Effector memory CD8-positive, alpha-beta T cell (primary cell): Measurements from ENCODE around the gene SLC22A31.

Experiments
- ATAC-seq: fragments of 150-1000 bp; cut with Tn5 transposase; replicated peaks from 2 replicates; pipeline ENCODE4 v1.10.0; 2021; ENCODE audit warnings: mild to moderate bottlenecking, moderate library complexity
- DNase-seq, 3 experiments: peaks; one replicate each; pipeline ENCODE4 v3.0.0; 2021
- H3K27ac Mint-ChIP-seq, 2 donors: one replicate each; pipeline ENCODE4 v1.8.0; 2022; ENCODE audit warnings: mild to moderate bottlenecking in 2 of 2, mixed read lengths in 2 of 2, moderate library complexity in 2 of 2
- H3K27me3 Mint-ChIP-seq, 2 donors: one replicate each; pipeline ENCODE4 v1.8.0; 2022; ENCODE audit warnings: mixed read lengths in 2 of 2
- H3K36me3 Mint-ChIP-seq: one replicate; pipeline ENCODE4 v1.8.0; 2022; ENCODE audit warnings: mild to moderate bottlenecking, moderate library complexity, mixed read lengths; ENCODE audit not compliant: insufficient read depth
- H3K4me1 Mint-ChIP-seq, 2 donors: one replicate each; pipeline ENCODE4 v1.8.0; 2022; ENCODE audit warnings: low read depth in 2 of 2, mixed read lengths in 2 of 2
- H3K4me3 Mint-ChIP-seq, 2 donors: one replicate each; pipeline ENCODE4 v1.8.0; 2022; ENCODE audit warnings: mild to moderate bottlenecking in 2 of 2, mixed read lengths in 2 of 2, moderate library complexity in 2 of 2
- H3K9me3 Mint-ChIP-seq, 2 donors: one replicate each; pipeline ENCODE4 v1.8.0; 2022; ENCODE audit warnings: mixed read lengths in 2 of 2

The SLC22A31 gene

GRCh38 chr16:89232107-89232506 lies 31.8 kb upstream of the SLC22A31 start:
- no peak for ATAC-seq
- Mint-ChIP-seq H3K4me1 (no peaks in the 10 kb centered on the region), H3K4me3 (no peak overlapping the region), H3K27ac (no peak overlapping the region), H3K27me3 (no peaks in the 10 kb centered on the region), H3K9me3 (peaks cover 0 to 7% of the 10 kb centered on the region in 2 donors), H3K36me3 (peaks cover 7% of the 10 kb centered on the region)
- DNase-seq, result no peak

- Mint-ChIP-seq H3K27ac (no peak overlapping the region), H3K4me3 (no peak overlapping the region), H3K4me1 (no peaks in the 10 kb centered on the region), H3K9me3 (peaks cover 4 to 7% of the 10 kb centered on the region in 2 donors), H3K27me3 (no peaks in the 10 kb centered on the region), H3K36me3 (peaks cover 25% of the 10 kb centered on the region)
- no peak for DNase-seq
- no peak for ATAC-seq
Measured at GRCh38 chr16:89230255-89230654, 29.9 kb upstream of the SLC22A31 start.

- peaks cover 4 to 7% of the 10 kb centered on the region in 2 donors for H3K4me1 Mint-ChIP-seq
- no peaks in the 10 kb centered on the region for H3K27me3 Mint-ChIP-seq
- no peak overlapping the region for H3K4me3 Mint-ChIP-seq
- ATAC-seq, result no peak
- no peak overlapping the region for H3K27ac Mint-ChIP-seq
- DNase-seq, result no peak
- peaks cover 49% of the 10 kb centered on the region for H3K36me3 Mint-ChIP-seq
- H3K9me3 Mint-ChIP-seq, result peaks cover 0 to 4% of the 10 kb centered on the region in 2 donors
Measured at GRCh38 chr16:89224665-89225064, 24.3 kb upstream of the SLC22A31 start.

- H3K27ac Mint-ChIP-seq, result no peak overlapping the region
- H3K4me1 Mint-ChIP-seq, result peaks cover 7 to 13% of the 10 kb centered on the region in 2 donors
- H3K27me3 Mint-ChIP-seq, result no peaks in the 10 kb centered on the region
- DNase-seq (no peak), ATAC-seq (no peak)
- peaks cover 50% of the 10 kb centered on the region for H3K36me3 Mint-ChIP-seq
- H3K9me3 Mint-ChIP-seq, result peaks cover 0 to 4% of the 10 kb centered on the region in 2 donors
- no peak overlapping the region for H3K4me3 Mint-ChIP-seq
Measured at GRCh38 chr16:89222931-89223330, 22.6 kb upstream of the SLC22A31 start.

GRCh38 chr16:89221604-89222003 lies 21.3 kb upstream of the SLC22A31 start:
- Mint-ChIP-seq H3K4me1 (peaks cover 13 to 21% of the 10 kb centered on the region in 2 donors), H3K27ac (no peak overlapping the region), H3K36me3 (peaks cover 57% of the 10 kb centered on the region), H3K9me3 (no peaks in the 10 kb centered on the region), H3K27me3 (no peaks in the 10 kb centered on the region), H3K4me3 (no peak overlapping the region)
- ATAC-seq, result no peak
- no peak for DNase-seq

- H3K36me3 Mint-ChIP-seq, result peaks cover 40% of the 10 kb centered on the region
- H3K4me1 Mint-ChIP-seq, result peaks cover 17 to 25% of the 10 kb centered on the region in 2 donors
- H3K9me3 Mint-ChIP-seq, result no peaks in the 10 kb centered on the region
- DNase-seq (no peak), ATAC-seq (no peak)
- H3K27me3 Mint-ChIP-seq, result no peaks in the 10 kb centered on the region
- peak overlapping the region; percentile 25 to 49 for H3K4me3 Mint-ChIP-seq
- H3K27ac Mint-ChIP-seq, result peak overlapping the region in 1 of 2 donors; percentile 44
Measured at GRCh38 chr16:89219365-89219764, 19.0 kb upstream of the SLC22A31 start.

GRCh38 chr16:89217388-89218191 lies 17.3 kb upstream of the SLC22A31 start, which contains the start of gene ZNF778:
TSS of gene ZNF778 (plus strand) at chr16:89217703. CDS start at chr16:89221128, 3,425 bp downstream.
- ATAC-seq (peak; percentile 82), DNase-seq (peak; percentile 72 to 75 (median 72))
- H3K4me3 Mint-ChIP-seq, result peak within 1 kb of the TSS; percentile 92 to 93
- peaks cover 22% of the 10 kb centered on the region for H3K36me3 Mint-ChIP-seq
- H3K9me3 Mint-ChIP-seq, result no peaks in the 10 kb centered on the region
- H3K27ac Mint-ChIP-seq, result peak within 1 kb of the TSS; percentile 95 to 97
- H3K4me1 Mint-ChIP-seq, result peaks cover 17 to 25% of the 10 kb centered on the region in 2 donors
- H3K27me3 Mint-ChIP-seq, result no peaks in the 10 kb centered on the region

- Mint-ChIP-seq H3K4me1 (peaks cover 17 to 25% of the 10 kb centered on the region in 2 donors), H3K27ac (peak overlapping the region; percentile 95 to 97), H3K36me3 (peaks cover 17% of the 10 kb centered on the region), H3K9me3 (no peaks in the 10 kb centered on the region), H3K27me3 (no peaks in the 10 kb centered on the region), H3K4me3 (peak overlapping the region; percentile 92 to 93)
- ATAC-seq (no peak), DNase-seq (no peak)
Measured at GRCh38 chr16:89217138-89217387, 16.7 kb upstream of the SLC22A31 start.

- Mint-ChIP-seq H3K27me3 (no peaks in the 10 kb centered on the region), H3K9me3 (no peaks in the 10 kb centered on the region), H3K27ac (peak overlapping the region; percentile 95 to 97), H3K36me3 (peaks cover 15% of the 10 kb centered on the region), H3K4me3 (peak overlapping the region; percentile 92 to 93), H3K4me1 (peaks cover 16 to 22% of the 10 kb centered on the region in 2 donors)
- ATAC-seq (peak; percentile 70), DNase-seq (peak; percentile 78 to 86 (median 82))
Measured at GRCh38 chr16:89216315-89217137, 16.2 kb upstream of the SLC22A31 start.

GRCh38 chr16:89210904-89211515 lies 10.7 kb upstream of the SLC22A31 start:
- Mint-ChIP-seq H3K4me3 (no peak overlapping the region), H3K4me1 (no peaks in the 10 kb centered on the region), H3K9me3 (no peaks in the 10 kb centered on the region), H3K36me3 (no peaks in the 10 kb centered on the region), H3K27me3 (peaks cover 34 to 45% of the 10 kb centered on the region in 2 donors), H3K27ac (no peak overlapping the region)
- DNase-seq (no peak), ATAC-seq (no peak)

GRCh38 chr16:89210165-89210903 lies 10.0 kb upstream of the SLC22A31 start:
- H3K9me3 Mint-ChIP-seq, result no peaks in the 10 kb centered on the region
- DNase-seq (no peak), ATAC-seq (no peak)
- H3K36me3 Mint-ChIP-seq, result no peaks in the 10 kb centered on the region
- no peak overlapping the region for H3K27ac Mint-ChIP-seq
- peaks cover 34 to 45% of the 10 kb centered on the region in 2 donors for H3K27me3 Mint-ChIP-seq
- no peaks in the 10 kb centered on the region for H3K4me1 Mint-ChIP-seq
- no peak overlapping the region for H3K4me3 Mint-ChIP-seq

- no peak for ATAC-seq
- H3K9me3 Mint-ChIP-seq, result no peaks in the 10 kb centered on the region
- H3K27me3 Mint-ChIP-seq, result peaks cover 34 to 51% of the 10 kb centered on the region in 2 donors
- no peaks in the 10 kb centered on the region for H3K4me1 Mint-ChIP-seq
- no peak for DNase-seq
- H3K27ac Mint-ChIP-seq, result no peak overlapping the region
- no peaks in the 10 kb centered on the region for H3K36me3 Mint-ChIP-seq
- H3K4me3 Mint-ChIP-seq, result no peak overlapping the region
Measured at GRCh38 chr16:89209522-89210044, 9.2 kb upstream of the SLC22A31 start.

GRCh38 chr16:89207993-89208392 lies 7.7 kb upstream of the SLC22A31 start:
- Mint-ChIP-seq H3K4me1 (no peaks in the 10 kb centered on the region), H3K9me3 (no peaks in the 10 kb centered on the region), H3K27ac (no peak overlapping the region), H3K36me3 (no peaks in the 10 kb centered on the region), H3K4me3 (no peak overlapping the region), H3K27me3 (peaks cover 48 to 67% of the 10 kb centered on the region in 2 donors)
- DNase-seq (no peak), ATAC-seq (no peak)
